GM23338 (cell line): Measurements from ENCODE around the gene SLC26A1.

ENCODE experiments used
- CREB1 ChIP-seq: fragments of 250-450 bp; sonication (Bioruptor Pico); IDR thresholded peaks from 2 replicates; pipeline ENCODE4 v1.5.0; 2020; ENCODE audit warnings: low read depth, mild to moderate bottlenecking, moderate library complexity
- EZH2 ChIP-seq: fragments of 200-600 bp; sonication (generic); IDR thresholded peaks from one replicate; pipeline ENCODE4 v1.8.0; 2017; ENCODE audit warnings: antibody characterized with exemption, mild to moderate bottlenecking, low read depth; ENCODE audit not compliant: unreplicated experiment
- EZH2phosphoT487 ChIP-seq: fragments of 200-600 bp; sonication (generic); IDR thresholded peaks from one replicate; pipeline ENCODE4 v1.8.1; 2018; ENCODE audit warnings: antibody characterized with exemption; ENCODE audit not compliant: unreplicated experiment
- JUNB ChIP-seq: IDR thresholded peaks from one replicate; pipeline ENCODE4 v1.6.1; 2016; ENCODE audit warnings: antibody characterized with exemption; ENCODE audit not compliant: unreplicated experiment
- POLR2AphosphoS5 ChIP-seq: IDR thresholded peaks from 2 replicates; pipeline ENCODE4 v1.6.1; 2016; ENCODE audit warnings: antibody characterized with exemption, low read depth
- REST ChIP-seq: IDR thresholded peaks from one replicate; pipeline ENCODE4 v1.6.1; 2018; ENCODE audit warnings: antibody characterized with exemption; ENCODE audit not compliant: unreplicated experiment
- STAT1 ChIP-seq: IDR thresholded peaks from one replicate; pipeline ENCODE4 v1.6.1; 2016; ENCODE audit warnings: antibody characterized with exemption; ENCODE audit not compliant: unreplicated experiment
- ZNF331 ChIP-seq: fragments of 250-450 bp; sonication (Bioruptor Pico); IDR thresholded peaks from 2 replicates; pipeline ENCODE4 v1.5.0; 2020; ENCODE audit warnings: low read depth, mild to moderate bottlenecking, moderate library complexity
- TF ChIP-seq, protein P1 (sequence below), 2 experiments: fragments of 200-600 bp in 1 of 2; sonication (generic) in 1 of 2; conservative IDR thresholded peaks; 2 replicates each; pipeline versions ENCODE4 v1.5.1 to v1.6.1; 2016 to 2017; ENCODE audit warnings: antibody characterized with exemption in 2 of 2, low read depth in 2 of 2, mild to moderate bottlenecking in 2 of 2, moderate library complexity in 1 of 2

DNA sequence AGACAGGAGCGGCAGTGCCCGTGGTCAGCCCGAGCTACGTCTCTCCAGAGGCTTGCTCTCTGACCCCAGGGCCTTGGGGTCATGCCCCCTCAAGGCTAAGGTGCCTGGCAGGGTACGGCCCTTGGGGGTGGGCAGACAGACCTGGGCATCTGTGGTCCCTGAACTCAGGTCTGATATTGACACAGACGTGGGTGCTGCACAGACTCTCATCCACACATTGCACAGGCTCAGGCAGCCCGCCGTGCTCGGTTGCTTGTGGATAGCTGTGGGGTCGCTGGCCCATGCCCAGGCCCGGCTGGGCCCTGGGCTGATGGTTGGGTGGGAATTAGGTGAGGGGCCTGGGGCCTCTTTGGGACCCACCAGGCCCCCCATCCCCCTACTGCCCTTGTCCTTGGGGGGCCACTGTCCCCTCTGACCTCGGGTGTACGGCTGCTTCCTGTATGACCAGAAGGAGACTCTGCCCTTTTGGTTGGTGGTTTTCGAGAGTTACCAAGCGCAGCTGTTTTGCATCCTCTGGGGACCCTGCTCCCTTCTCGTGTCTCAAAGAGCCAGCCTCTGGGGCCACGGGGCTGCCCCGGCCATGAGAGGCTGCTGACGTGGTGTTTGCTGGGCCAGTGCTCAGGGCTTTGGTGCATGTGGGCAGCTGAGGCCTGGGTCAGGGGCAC, 28.3 kb upstream of the SLC26A1 start:
- TF ChIP-seq REST (no peak), POLR2AphosphoS5 (no peak), ZNF331 (no peak), JUNB (no peak), EZH2 (no peak), EZH2phosphoT487 (no peak), CREB1 (CRISPR knock-in tag) (no peak), STAT1 (no peak)
- TF ChIP-seq, protein P1, sequence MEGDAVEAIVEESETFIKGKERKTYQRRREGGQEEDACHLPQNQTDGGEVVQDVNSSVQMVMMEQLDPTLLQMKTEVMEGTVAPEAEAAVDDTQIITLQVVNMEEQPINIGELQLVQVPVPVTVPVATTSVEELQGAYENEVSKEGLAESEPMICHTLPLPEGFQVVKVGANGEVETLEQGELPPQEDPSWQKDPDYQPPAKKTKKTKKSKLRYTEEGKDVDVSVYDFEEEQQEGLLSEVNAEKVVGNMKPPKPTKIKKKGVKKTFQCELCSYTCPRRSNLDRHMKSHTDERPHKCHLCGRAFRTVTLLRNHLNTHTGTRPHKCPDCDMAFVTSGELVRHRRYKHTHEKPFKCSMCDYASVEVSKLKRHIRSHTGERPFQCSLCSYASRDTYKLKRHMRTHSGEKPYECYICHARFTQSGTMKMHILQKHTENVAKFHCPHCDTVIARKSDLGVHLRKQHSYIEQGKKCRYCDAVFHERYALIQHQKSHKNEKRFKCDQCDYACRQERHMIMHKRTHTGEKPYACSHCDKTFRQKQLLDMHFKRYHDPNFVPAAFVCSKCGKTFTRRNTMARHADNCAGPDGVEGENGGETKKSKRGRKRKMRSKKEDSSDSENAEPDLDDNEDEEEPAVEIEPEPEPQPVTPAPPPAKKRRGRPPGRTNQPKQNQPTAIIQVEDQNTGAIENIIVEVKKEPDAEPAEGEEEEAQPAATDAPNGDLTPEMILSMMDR (conservative IDR thresholded peaks at IDR 0.05; ENCODE audit: low read depth in 2 of 2) = no peak
